Neural progenitor cell (in vitro differentiated cells): ENCODE measurements around the gene DPF3. TPM values are rescaled to one million over a fixed set of nuclear protein-coding genes. Genes with fewer than 3 reads are reported as not detected.

Source experiments
- DNase-seq: peaks from one replicate; pipeline ENCODE4 v3.0.0-alpha.2; 2016; ENCODE audit warnings: low spot score
- H2AFZ ChIP-seq: fragments of 200-600 bp; sonication (generic); replicated peaks from 2 replicates; pipeline ENCODE4 v1.6.1; 2016; ENCODE audit warnings: antibody characterized with exemption
- H3F3A ChIP-seq: fragments of 200-600 bp; sonication (generic); 2 replicates; pipeline ENCODE4 v1.6.1; 2016; ENCODE audit warnings: antibody characterized with exemption, low read depth
- H3K27ac ChIP-seq: fragments of 200-600 bp; sonication (generic); 2 replicates; pipeline ENCODE4 v1.5.1; 2016; ENCODE audit warnings: mild to moderate bottlenecking
- H3K27me3 ChIP-seq: fragments of 200-600 bp; sonication (generic); 2 replicates; pipeline ENCODE4 v1.6.1; 2016; ENCODE audit warnings: mild to moderate bottlenecking, moderate library complexity
- H3K36me3 ChIP-seq: fragments of 200-600 bp; sonication (generic); 2 replicates; pipeline ENCODE4 v1.5.1; 2016
- H3K4me1 ChIP-seq: fragments of 200-600 bp; sonication (generic); 2 replicates; pipeline ENCODE4 v1.6.1; 2016; ENCODE audit warnings: mixed run types
- H3K4me2 ChIP-seq: fragments of 200-600 bp; sonication (generic); 2 replicates; pipeline ENCODE4 v1.6.1; 2016
- H3K4me3 ChIP-seq: fragments of 200-600 bp; sonication (generic); 2 replicates; pipeline ENCODE4 v1.5.1; 2016
- H3K79me2 ChIP-seq: fragments of 200-600 bp; sonication (generic); 2 replicates; pipeline ENCODE4 v1.6.1; 2016; ENCODE audit warnings: low read depth
- H3K9ac ChIP-seq: fragments of 200-600 bp; sonication (generic); 2 replicates; pipeline ENCODE4 v1.6.1; 2016
- H3K9me3 ChIP-seq: fragments of 200-600 bp; sonication (generic); 2 replicates; pipeline ENCODE4 v1.5.1; 2016; ENCODE audit warnings: low read depth
- H4K20me1 ChIP-seq: fragments of 200-600 bp; sonication (generic); 2 replicates; pipeline ENCODE4 v1.6.1; 2016; ENCODE audit warnings: low read depth
- H3K27ac Mint-ChIP-seq: 3 replicates; pipeline ENCODE4 v1.8.0; 2021; ENCODE audit warnings: mixed read lengths
- H3K27me3 Mint-ChIP-seq: 2 replicates; pipeline ENCODE4 v1.8.0; 2022; ENCODE audit warnings: low read depth, mild to moderate bottlenecking, inconsistent platforms, moderate library complexity, mixed read lengths; ENCODE audit not compliant: insufficient read depth
- H3K36me3 Mint-ChIP-seq: 3 replicates; pipeline ENCODE4 v1.8.0; 2021; ENCODE audit warnings: mixed read lengths
- H3K4me1 Mint-ChIP-seq: 3 replicates; pipeline ENCODE4 v1.8.0; 2021; ENCODE audit warnings: mixed read lengths
- H3K4me3 Mint-ChIP-seq: 3 replicates; pipeline ENCODE4 v1.8.0; 2021; ENCODE audit warnings: mild to moderate bottlenecking, moderate library complexity, mixed read lengths
- H3K9me3 Mint-ChIP-seq: 3 replicates; pipeline ENCODE4 v1.8.0; 2020; ENCODE audit warnings: mixed read lengths
- EZH2 ChIP-seq: fragments of 200-600 bp; sonication (generic); IDR thresholded peaks from 2 replicates; pipeline ENCODE4 v1.6.1; 2017; ENCODE audit warnings: antibody characterized with exemption, mild to moderate bottlenecking, moderate library complexity
- EZH2phosphoT487 ChIP-seq: fragments of 200-600 bp; sonication (generic); IDR thresholded peaks from 2 replicates; pipeline ENCODE4 v1.6.1; 2017; ENCODE audit warnings: antibody characterized with exemption
- total RNA-seq: library from RNA; depleted of rRNA; stranded (reverse); fragments of >200 nt; gene quantifications from 2 replicates; pipeline ENCODE4 v1.2.3, GENCODE V29; 2015; ENCODE audit warnings: low replicate concordance
- TF ChIP-seq, protein P1 (sequence below): fragments of 200-600 bp; sonication (generic); IDR thresholded peaks from 2 replicates; pipeline ENCODE4 v1.5.1; 2017; ENCODE audit warnings: antibody characterized with exemption, mild to moderate bottlenecking

DPF3 gene
- total RNA-seq, 1 donor from 2014 or later = not detected

DNA sequence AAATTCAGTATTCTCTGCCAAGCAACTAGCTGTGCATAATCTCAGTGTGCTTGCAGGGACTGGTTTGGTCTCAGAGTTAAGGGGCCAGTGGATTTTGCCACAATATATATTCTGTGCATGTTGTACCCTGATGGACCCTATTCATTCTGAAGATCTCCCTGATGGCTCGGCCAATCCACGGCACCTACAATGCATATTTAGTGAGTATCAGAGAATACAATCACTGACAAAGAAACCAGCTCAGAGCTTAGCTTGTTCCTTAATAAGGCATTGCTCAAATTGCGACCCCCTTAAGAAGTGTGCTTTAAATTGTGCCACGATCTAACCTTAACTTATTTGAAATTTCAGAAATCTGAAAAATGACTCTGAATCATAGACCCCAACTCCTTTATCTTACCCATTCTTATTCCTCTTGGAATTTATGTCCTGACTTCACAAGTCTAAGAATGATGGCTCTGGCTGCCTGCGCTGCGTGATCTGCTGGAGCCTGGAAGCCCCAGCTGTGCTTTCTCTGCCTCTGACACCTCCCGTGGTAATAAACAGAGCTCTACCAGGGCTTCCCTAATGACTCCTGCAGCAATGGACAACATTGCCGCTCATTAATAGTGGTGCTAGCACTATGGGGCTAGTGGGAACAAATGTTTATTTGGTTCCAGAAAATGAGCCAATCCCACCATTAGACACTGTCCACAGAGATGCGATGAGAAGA, 23.3 kb upstream of the DPF3 start:
- H3K27me3 Mint-ChIP-seq = no peaks in the 10 kb centered on the region
- H3K27ac ChIP-seq = no peak overlapping the region
- no peak for TF ChIP-seq EZH2phosphoT487
- TF ChIP-seq EZH2 = no peak
- TF ChIP-seq, protein P1, sequence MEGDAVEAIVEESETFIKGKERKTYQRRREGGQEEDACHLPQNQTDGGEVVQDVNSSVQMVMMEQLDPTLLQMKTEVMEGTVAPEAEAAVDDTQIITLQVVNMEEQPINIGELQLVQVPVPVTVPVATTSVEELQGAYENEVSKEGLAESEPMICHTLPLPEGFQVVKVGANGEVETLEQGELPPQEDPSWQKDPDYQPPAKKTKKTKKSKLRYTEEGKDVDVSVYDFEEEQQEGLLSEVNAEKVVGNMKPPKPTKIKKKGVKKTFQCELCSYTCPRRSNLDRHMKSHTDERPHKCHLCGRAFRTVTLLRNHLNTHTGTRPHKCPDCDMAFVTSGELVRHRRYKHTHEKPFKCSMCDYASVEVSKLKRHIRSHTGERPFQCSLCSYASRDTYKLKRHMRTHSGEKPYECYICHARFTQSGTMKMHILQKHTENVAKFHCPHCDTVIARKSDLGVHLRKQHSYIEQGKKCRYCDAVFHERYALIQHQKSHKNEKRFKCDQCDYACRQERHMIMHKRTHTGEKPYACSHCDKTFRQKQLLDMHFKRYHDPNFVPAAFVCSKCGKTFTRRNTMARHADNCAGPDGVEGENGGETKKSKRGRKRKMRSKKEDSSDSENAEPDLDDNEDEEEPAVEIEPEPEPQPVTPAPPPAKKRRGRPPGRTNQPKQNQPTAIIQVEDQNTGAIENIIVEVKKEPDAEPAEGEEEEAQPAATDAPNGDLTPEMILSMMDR = no peak

DNA sequence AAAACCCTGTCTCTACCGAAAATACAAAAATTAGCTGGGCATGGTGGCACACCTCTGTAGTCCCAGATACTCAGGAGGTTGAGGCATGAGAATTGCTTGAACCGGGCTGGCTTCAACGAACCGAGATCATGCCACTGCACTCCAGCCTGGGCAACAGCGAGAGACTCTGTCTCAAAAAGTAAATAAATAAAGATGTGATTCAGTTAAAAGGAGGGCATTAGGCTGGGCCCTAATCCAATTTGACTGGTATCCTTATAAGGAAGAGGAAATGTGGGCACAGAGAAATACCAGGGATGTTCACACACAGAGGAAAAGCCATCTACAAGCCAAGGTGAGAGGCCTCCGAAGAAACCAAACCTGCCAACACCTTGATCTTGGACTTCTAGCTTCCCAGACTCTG, 22.3 kb upstream of the DPF3 start:
- Histone ChIP-seq H3K79me2 (no peaks in the 10 kb centered on the region), H3K4me1 (no peaks in the 10 kb centered on the region)
- TF ChIP-seq EZH2 = no peak
- no peak for TF ChIP-seq EZH2phosphoT487
- TF ChIP-seq, protein P1 = no peak

More for the DNA sequence above, 23.3 kb upstream of the DPF3 start:
- Mint-ChIP-seq H3K4me1 (no peaks in the 10 kb centered on the region), H3K27ac (no peak overlapping the region), H3K4me3 (no peak overlapping the region), H3K9me3 (no peaks in the 10 kb centered on the region), H3K36me3 (no peaks in the 10 kb centered on the region)
- no peaks in the 10 kb centered on the region for H3K4me1 ChIP-seq
- no peaks in the 10 kb centered on the region for H3K36me3 ChIP-seq
- no peaks in the 10 kb centered on the region for H3K79me2 ChIP-seq
- peak overlapping the region; percentile 12 for H2AFZ ChIP-seq
- H3K4me3 ChIP-seq = no peak overlapping the region
- H3F3A ChIP-seq = no peaks in the 10 kb centered on the region
- no peak overlapping the region for H3K9ac ChIP-seq
- no peak for DNase-seq
- no peak overlapping the region for H3K4me2 ChIP-seq
- peaks cover 13% of the 10 kb centered on the region for H3K27me3 ChIP-seq
- H4K20me1 ChIP-seq = no peaks in the 10 kb centered on the region
- no peaks in the 10 kb centered on the region for H3K9me3 ChIP-seq

DNA sequence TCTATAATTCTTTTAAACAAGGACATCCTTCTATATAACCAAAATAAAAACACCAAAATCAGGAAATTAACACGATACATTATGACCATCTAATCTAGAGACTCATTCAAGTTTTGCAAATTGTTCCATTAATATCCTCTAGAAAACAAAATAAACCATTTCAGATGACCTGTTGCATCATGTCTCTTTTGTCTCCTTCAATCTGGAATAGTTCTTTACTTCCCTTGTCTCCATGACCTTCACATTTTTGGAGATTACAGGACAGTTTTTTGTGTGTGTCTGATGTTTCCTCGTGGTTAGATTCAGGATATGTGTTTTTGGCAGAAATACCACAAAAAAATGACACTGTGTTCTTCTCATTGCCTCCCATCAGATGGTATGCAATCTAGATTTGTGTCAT, 19.9 kb upstream of the DPF3 start:
- Histone ChIP-seq H3K4me3 (no peak overlapping the region), H3K27ac (no peak overlapping the region), H4K20me1 (no peaks in the 10 kb centered on the region), H3K4me2 (no peak overlapping the region), H3F3A (no peaks in the 10 kb centered on the region), H3K27me3 (peaks cover 8% of the 10 kb centered on the region), H3K9ac (no peak overlapping the region), H3K36me3 (no peaks in the 10 kb centered on the region), H3K4me1 (no peaks in the 10 kb centered on the region), H3K9me3 (no peaks in the 10 kb centered on the region), H3K79me2 (no peaks in the 10 kb centered on the region), H2AFZ (no peak overlapping the region)
- peaks cover 4% of the 10 kb centered on the region for H3K4me1 Mint-ChIP-seq
- H3K27ac Mint-ChIP-seq = no peak overlapping the region
- no peaks in the 10 kb centered on the region for H3K27me3 Mint-ChIP-seq
- no peaks in the 10 kb centered on the region for H3K36me3 Mint-ChIP-seq
- TF ChIP-seq EZH2 = no peak
- TF ChIP-seq EZH2phosphoT487 = no peak
- H3K4me3 Mint-ChIP-seq = no peak overlapping the region
- no peak for DNase-seq
- no peaks in the 10 kb centered on the region for H3K9me3 Mint-ChIP-seq

More for the DNA sequence above, 22.3 kb upstream of the DPF3 start:
- no peaks in the 10 kb centered on the region for H3K27me3 Mint-ChIP-seq
- no peaks in the 10 kb centered on the region for H3K9me3 Mint-ChIP-seq
- Histone ChIP-seq H3K27ac (no peak overlapping the region), H3K4me2 (no peak overlapping the region), H3K9ac (no peak overlapping the region), H3K36me3 (no peaks in the 10 kb centered on the region), H3K4me3 (no peak overlapping the region), H3F3A (no peaks in the 10 kb centered on the region), H3K9me3 (no peaks in the 10 kb centered on the region), H2AFZ (no peak overlapping the region), H4K20me1 (no peaks in the 10 kb centered on the region), H3K27me3 (peaks cover 13% of the 10 kb centered on the region)
- H3K27ac Mint-ChIP-seq = no peak overlapping the region
- no peak overlapping the region for H3K4me3 Mint-ChIP-seq
- no peaks in the 10 kb centered on the region for H3K36me3 Mint-ChIP-seq
- DNase-seq = no peak
- no peaks in the 10 kb centered on the region for H3K4me1 Mint-ChIP-seq

DNA sequence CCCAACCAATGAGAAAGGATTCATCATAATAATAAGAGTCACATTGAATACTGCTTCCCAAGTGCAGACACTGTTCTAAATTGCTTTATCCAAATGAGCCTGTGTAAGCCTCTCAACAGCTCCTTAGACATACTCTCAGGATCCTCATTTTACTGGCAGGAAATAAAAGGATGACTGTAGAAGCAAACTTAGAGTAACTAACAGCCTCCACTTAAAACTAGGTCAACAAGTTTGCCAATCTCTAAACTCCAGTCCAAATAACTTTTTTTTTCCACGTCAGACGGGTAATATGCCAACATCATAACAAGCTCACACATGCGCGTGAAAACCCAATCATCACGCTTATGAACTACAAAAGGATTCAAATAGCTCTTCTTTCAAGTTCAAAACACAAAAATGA, 15.3 kb upstream of the DPF3 start:
- no peak overlapping the region for H3K27ac ChIP-seq
- Mint-ChIP-seq H3K27ac (no peak overlapping the region), H3K4me3 (no peak overlapping the region), H3K36me3 (no peaks in the 10 kb centered on the region), H3K9me3 (no peaks in the 10 kb centered on the region), H3K27me3 (peaks cover 4% of the 10 kb centered on the region), H3K4me1 (peaks cover 10% of the 10 kb centered on the region)
- no peaks in the 10 kb centered on the region for H3K79me2 ChIP-seq
- no peak for DNase-seq
- no peak overlapping the region for H3K4me2 ChIP-seq
- H4K20me1 ChIP-seq = no peaks in the 10 kb centered on the region
- no peaks in the 10 kb centered on the region for H3F3A ChIP-seq
- no peak overlapping the region for H2AFZ ChIP-seq
- H3K9ac ChIP-seq = no peak overlapping the region
- no peaks in the 10 kb centered on the region for H3K9me3 ChIP-seq
- no peak overlapping the region for H3K4me3 ChIP-seq
- peaks cover 11% of the 10 kb centered on the region for H3K27me3 ChIP-seq
- H3K36me3 ChIP-seq = no peaks in the 10 kb centered on the region
- peaks cover 7% of the 10 kb centered on the region for H3K4me1 ChIP-seq
- TF ChIP-seq, protein P1 = no peak
- no peak for TF ChIP-seq EZH2
